Measurements from ENCODE around the gene SIL1.

The SIL1 gene

GRCh38 chr5:138901716-138902115, 296.5 kb downstream of the SIL1 start:
- DNase-seq, result no peak

- no peak for DNase-seq
These were observed 297.7 kb downstream of the SIL1 start for GRCh38 chr5:138900281-138900965.

GRCh38 chr5:138898742-138899141, 299.4 kb downstream of the SIL1 start:
- no peak for DNase-seq

GRCh38 chr5:138898299-138898698, 299.9 kb downstream of the SIL1 start:
- DNase-seq, result no peak

Measured in NCI-H1092 (cell line).